NT2/D1 (cell line): ENCODE measurements around the gene FEZ2.
"Not testable (repeated sequence)": the region's sequence is repeated elsewhere in the genome, so short reads cannot be mapped to it uniquely, and the experiment has no call there.

ENCODE experiments used
- SUZ12 ChIP-seq: IDR thresholded peaks from 2 replicates; pipeline ENCODE4 v1.6.1; 2011; ENCODE audit not compliant: insufficient read length, insufficient read depth; ENCODE audit errors: extremely low read depth
- YY1 ChIP-seq: IDR thresholded peaks from 2 replicates; pipeline ENCODE4 v1.6.1; 2011; ENCODE audit not compliant: insufficient read length, insufficient read depth
- ZNF274 ChIP-seq: IDR thresholded peaks from 2 replicates; pipeline ENCODE4 v1.6.1; 2011; ENCODE audit warnings: mild to moderate bottlenecking, low read depth, low read length

- TF ChIP-seq ZNF274, YY1, SUZ12: not testable (repeated sequence)
Measured at GRCh38 chr2:36603629-36604028, 5.7 kb upstream of the FEZ2 start.
